ENCODE results near the gene YIPF3. TPM values are rescaled to one million over a fixed set of nuclear protein-coding genes. Genes with fewer than 3 reads are reported as not detected.
"Not testable (repeated sequence)": the region's sequence is repeated elsewhere in the genome, so short reads cannot be mapped to it uniquely, and the experiment has no call there.

YIPF3 gene
- total RNA-seq (100 to 1,000 TPM in 1 of 2 donors, 10 to 100 TPM in 1; 86.9 to 105 TPM), polyA plus RNA-seq (100 to 1,000 TPM in 1 of 2 donors, 10 to 100 TPM in 1; 81.3 to 119 TPM)
- long read RNA-seq, donor 1, transcript YIPF3-202 (9 exons, 1,576 nt): major isoform, 74 of 130 reads
- long read RNA-seq, donor 1, transcript YIPF3-211 (3 exons, 652 nt): minor isoform, 7 of 130 reads
- long read RNA-seq, donor 1, partial matches to known transcripts: 43 of 130 reads
- long read RNA-seq, donor 1, other reads (novel, unspliced or antisense): 0 of 130 reads
- long read RNA-seq, donor 2, transcript YIPF3-211 (3 exons, 652 nt): minor isoform, 5 of 62 reads
- long read RNA-seq, donor 2, transcript YIPF3-202 (9 exons, 1,576 nt): major isoform, 24 of 62 reads
- long read RNA-seq, donor 2, partial matches to known transcripts: 31 of 62 reads
- long read RNA-seq, donor 2, other reads (novel, unspliced or antisense): 0 of 62 reads
- long read RNA-seq, donor 3, transcript YIPF3-202 (9 exons, 1,576 nt): major isoform, 19 of 46 reads
- long read RNA-seq, donor 3, partial matches to known transcripts: 16 of 46 reads
- long read RNA-seq, donor 3, other reads (novel, unspliced or antisense): 0 of 46 reads
- long read RNA-seq, donor 4, transcript YIPF3-202 (9 exons, 1,576 nt): major isoform, 13 of 46 reads
- long read RNA-seq, donor 4, partial matches to known transcripts: 27 of 46 reads
- long read RNA-seq, donor 4, other reads (novel, unspliced or antisense): 0 of 46 reads
- long read RNA-seq, donor 5, transcript YIPF3-202 (9 exons, 1,576 nt): major isoform, 60 of 95 reads
- long read RNA-seq, donor 5, transcript YIPF3-211 (3 exons, 652 nt): minor isoform, 6 of 95 reads
- long read RNA-seq, donor 5, partial matches to known transcripts: 27 of 95 reads
- long read RNA-seq, donor 5, other reads (novel, unspliced or antisense): 0 of 95 reads

DNA sequence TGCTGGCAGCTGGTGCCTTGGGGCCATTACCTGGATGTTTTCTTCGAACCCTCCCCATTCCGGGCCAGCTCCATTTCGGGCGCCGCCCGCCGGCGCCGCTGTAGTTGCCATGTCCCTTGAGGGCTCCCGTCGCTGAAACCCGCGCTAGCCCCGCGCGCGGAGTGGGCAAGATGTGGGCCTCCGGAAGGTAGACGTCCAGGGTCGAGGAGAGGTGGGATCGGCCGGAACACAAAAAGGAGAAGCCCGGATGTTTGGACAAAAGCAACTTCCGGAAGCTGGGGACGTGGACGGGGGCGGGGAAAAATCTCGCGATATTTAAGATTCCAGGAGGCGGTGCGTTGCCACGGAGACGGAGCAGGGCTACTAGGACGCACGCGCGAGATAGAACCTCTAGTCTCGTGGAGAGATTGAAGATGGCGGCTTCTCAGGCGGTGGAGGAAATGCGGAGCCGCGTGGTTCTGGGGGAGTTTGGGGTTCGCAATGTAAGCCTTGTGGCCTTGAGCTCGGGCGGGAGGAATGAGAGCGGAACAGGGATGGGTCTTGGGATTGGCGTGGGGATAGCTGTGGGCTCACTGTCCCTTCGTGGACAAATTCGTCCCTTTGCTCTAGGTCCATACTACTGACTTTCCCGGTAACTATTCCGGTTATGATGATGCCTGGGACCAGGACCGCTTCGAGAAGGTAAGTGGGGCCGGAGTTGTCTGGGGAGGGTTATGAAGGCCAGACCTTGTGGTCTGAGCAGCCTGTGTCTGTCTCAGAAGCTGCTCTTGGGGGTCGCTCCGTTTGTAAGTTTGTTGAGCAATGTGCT, at the start of gene YIPF3, which contains the start of gene POLR1C:
Gene YIPF3, minus strand, starts transcription at position 230 of the 808 bp plus-strand sequence. Its CDS starts 119 bp downstream, at position 111.
Gene POLR1C, plus strand, starts transcription at position 393 of the 808 bp plus-strand sequence. Its CDS starts 21 bp downstream, at position 414.
- peaks cover 19 to 52% (median 43%) of the 10 kb centered on the region in 4 donors for H3K36me3 ChIP-seq (ENCODE audit: control insufficient read depth in 4 of 4, insufficient read depth in 4 of 4, low read length in 4 of 4)
- no peaks in the 10 kb centered on the region for H3K27me3 ChIP-seq (ENCODE audit: control insufficient read depth in 3 of 3, insufficient read depth in 3 of 3, low read length in 2 of 3)
- peak within 1 kb of the TSS; percentile 87 to 98 for H3K9ac ChIP-seq (ENCODE audit: insufficient read depth in 1 of 2, low read length in 2 of 2)
- H3K4me3 ChIP-seq: peak within 1 kb of the TSS; percentile 88
- H3K4me1 ChIP-seq (ENCODE audit: control insufficient read depth in 5 of 5, insufficient read depth in 5 of 5, low read length in 5 of 5): peaks cover 9 to 29% (median 13%) of the 10 kb centered on the region in 5 donors
- H3K27ac ChIP-seq (ENCODE audit: low read depth in 1 of 2, low read length in 1 of 2): peak within 1 kb of the TSS; percentile 85 to 88
- DNase-seq (peak; percentile 98 to 99 (median 99)), ATAC-seq (ENCODE audit: insufficient read depth, low FRiP score) (peak; percentile 89)
- TF ChIP-seq CTCF (IDR thresholded peaks at IDR 0.05; ENCODE audit: control extremely low read depth, extremely low read depth): no peak
- 0 to 1% methylated on average over 56 to 57 of the region's 57 CpGs for WGBS, 2 donors
- H3K9me3 ChIP-seq (ENCODE audit: control insufficient read depth in 4 of 4, insufficient read depth in 3 of 4, low read length in 3 of 4): no peaks in the 10 kb centered on the region

DNA sequence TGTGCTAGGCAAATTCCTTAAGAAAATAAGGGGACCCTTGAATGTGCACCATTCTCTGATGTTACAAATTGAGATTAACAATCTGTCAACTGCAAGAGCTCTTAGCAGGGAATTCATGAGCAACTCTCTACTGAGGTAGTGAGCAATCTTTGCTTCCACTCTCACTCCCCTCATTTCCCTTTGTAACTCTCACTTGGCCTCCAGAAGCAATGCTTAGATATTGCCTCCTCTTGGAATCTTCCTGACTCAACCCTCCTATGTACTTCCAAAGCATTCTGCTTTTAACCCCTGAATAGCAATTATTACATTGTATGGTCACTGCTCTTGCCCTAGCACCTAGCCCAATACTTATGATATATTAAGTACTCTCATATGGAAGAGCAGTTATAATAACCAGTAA, 42.6 kb upstream of the YIPF3 start:
- DNase-seq: no peak
- H3K4me1 ChIP-seq (ENCODE audit: control insufficient read depth in 5 of 5, insufficient read depth in 5 of 5, low read length in 5 of 5): no peaks in the 10 kb centered on the region
- H3K9me3 ChIP-seq (ENCODE audit: control insufficient read depth in 4 of 4, insufficient read depth in 3 of 4, low read length in 3 of 4): no peaks in the 10 kb centered on the region
- no peak for ATAC-seq (ENCODE audit: insufficient read depth, low FRiP score)
- H3K27ac ChIP-seq (ENCODE audit: low read depth in 1 of 2, low read length in 1 of 2): no peak overlapping the region
- no peak for TF ChIP-seq CTCF (IDR thresholded peaks at IDR 0.05; ENCODE audit: control extremely low read depth, extremely low read depth)
- H3K9ac ChIP-seq (ENCODE audit: insufficient read depth in 1 of 2, low read length in 2 of 2): no peak overlapping the region
- no peak overlapping the region for H3K4me3 ChIP-seq
- H3K27me3 ChIP-seq (ENCODE audit: control insufficient read depth in 3 of 3, insufficient read depth in 3 of 3, low read length in 2 of 3): no peaks in the 10 kb centered on the region
- peaks cover 28 to 57% (median 36%) of the 10 kb centered on the region in 4 donors for H3K36me3 ChIP-seq (ENCODE audit: control insufficient read depth in 4 of 4, insufficient read depth in 4 of 4, low read length in 4 of 4)

DNA sequence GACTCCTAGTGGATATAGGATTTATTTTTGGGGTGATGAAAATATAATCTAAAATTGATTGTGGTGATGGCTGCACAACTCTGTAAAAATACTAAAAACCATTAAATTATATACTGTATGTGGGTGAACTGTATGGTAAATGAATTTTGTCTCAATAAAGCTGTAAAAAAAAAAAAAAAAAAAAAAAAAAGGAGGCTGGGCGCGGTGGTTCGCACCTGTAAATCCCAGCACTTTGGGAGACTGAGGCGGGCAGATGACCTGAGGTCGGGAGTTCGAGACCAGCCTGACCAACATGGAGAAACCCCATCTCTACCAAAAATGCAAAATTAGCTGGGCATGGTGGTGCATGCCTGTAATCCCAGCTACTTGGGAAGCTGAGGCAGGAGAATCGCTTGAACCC, 40.9 kb upstream of the YIPF3 start:
- WGBS, 2 donors: 95% methylated on average over 5 to 7 of the region's 7 CpGs
- not testable (repeated sequence) for H3K9ac ChIP-seq (ENCODE audit: insufficient read depth in 1 of 2, low read length in 2 of 2); H3K27me3 ChIP-seq (ENCODE audit: control insufficient read depth in 3 of 3, insufficient read depth in 3 of 3, low read length in 2 of 3); H3K9me3 ChIP-seq (ENCODE audit: control insufficient read depth in 4 of 4, insufficient read depth in 3 of 4, low read length in 3 of 4); H3K4me3 ChIP-seq; H3K4me1 ChIP-seq (ENCODE audit: control insufficient read depth in 5 of 5, insufficient read depth in 5 of 5, low read length in 5 of 5); H3K27ac ChIP-seq (ENCODE audit: low read depth in 1 of 2, low read length in 1 of 2); ATAC-seq (ENCODE audit: insufficient read depth, low FRiP score); DNase-seq
- peaks cover 32 to 44% (median 35%) of the 10 kb centered on the region in 4 donors for H3K36me3 ChIP-seq (ENCODE audit: control insufficient read depth in 4 of 4, insufficient read depth in 4 of 4, low read length in 4 of 4)

All from lung (tissue), 16 donors.